Activated CD8-positive, alpha-beta memory T cell treated with anti-CD3 and anti-CD28 coated beads, Interleukin-2, amount 50 U/mL, for 1 hour (primary cell): Measurements from ENCODE around the gene KIF26B.
"Not testable (repeated sequence)": the region's sequence is repeated elsewhere in the genome, so short reads cannot be mapped to it uniquely, and the experiment has no call there.

Experiments used
- DNase-seq: peaks from one replicate; pipeline ENCODE4 v3.0.0-alpha.2; 2020; ENCODE audit errors: extremely low read depth

The KIF26B gene

DNA sequence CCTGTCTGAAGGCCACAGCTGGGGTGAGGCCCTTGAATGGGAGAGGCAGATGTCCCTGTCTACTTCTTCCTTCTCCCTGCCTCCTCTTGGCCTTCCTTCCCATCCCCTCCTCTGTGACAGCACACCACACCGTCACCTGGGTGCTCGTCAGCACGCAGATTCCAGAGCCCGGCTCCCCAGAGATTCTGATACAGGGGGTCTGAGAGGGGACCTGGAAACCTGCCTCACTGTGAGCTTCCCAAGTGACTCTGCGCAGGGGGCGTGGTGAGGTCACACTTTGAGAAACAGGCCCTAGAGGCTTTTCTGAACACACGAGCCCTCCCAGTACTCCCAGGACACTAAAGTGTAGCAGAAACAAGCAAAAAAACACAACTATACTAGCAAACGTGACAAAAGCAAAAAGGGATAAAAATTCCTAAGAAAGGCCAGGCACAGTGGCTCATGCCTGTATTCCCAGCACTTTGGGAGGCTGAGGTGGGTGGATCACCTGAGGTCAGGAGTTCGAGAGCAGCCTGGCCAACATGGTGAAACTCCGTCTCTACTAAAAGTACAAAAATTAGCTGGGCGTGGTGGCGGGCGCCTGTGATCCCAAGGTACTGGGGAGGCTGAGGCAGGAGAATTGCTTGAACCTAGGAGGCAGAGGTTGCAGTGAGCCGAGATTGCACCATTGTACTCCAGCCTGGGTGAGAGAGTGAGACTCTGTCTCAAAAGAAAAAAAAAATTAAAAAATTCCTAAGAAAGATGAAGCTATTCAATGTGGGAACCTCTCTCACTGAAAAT, 201.3 kb downstream of the KIF26B start:
- DNase-seq = not testable (repeated sequence)

DNA sequence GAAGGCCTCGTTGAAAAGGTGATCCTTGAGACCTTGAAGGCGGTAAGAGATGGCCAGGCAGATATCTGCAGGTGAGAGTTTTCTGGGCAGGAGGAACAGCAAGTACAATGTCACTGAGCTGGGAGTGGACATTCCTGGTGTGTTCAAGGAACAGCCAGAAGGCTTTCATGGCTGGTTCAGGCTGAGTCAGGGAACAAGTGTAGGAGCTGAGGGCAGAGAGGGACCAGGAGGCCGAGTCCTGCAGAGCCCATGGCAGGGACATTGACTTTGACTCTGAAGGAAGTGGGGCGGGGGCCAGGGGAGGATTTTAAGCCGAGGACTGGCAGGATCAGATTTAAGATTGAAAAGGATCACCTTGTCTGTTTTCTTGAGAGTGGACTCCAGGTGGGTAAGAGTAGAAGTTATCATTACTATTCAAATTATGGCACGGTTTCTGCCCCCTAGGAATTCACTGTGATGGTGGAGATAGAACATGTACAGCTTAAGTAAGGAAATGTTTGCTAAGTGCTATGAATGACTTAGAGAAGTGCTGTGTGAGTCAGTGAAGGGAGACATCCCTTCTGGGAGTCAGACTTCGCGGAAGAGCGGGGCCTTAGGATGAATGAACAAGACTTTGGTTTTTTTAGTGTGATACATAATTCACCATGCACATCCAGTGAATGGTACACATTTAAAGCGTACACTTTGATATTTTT, 202.3 kb downstream of the KIF26B start:
- DNase-seq = no peak

DNA sequence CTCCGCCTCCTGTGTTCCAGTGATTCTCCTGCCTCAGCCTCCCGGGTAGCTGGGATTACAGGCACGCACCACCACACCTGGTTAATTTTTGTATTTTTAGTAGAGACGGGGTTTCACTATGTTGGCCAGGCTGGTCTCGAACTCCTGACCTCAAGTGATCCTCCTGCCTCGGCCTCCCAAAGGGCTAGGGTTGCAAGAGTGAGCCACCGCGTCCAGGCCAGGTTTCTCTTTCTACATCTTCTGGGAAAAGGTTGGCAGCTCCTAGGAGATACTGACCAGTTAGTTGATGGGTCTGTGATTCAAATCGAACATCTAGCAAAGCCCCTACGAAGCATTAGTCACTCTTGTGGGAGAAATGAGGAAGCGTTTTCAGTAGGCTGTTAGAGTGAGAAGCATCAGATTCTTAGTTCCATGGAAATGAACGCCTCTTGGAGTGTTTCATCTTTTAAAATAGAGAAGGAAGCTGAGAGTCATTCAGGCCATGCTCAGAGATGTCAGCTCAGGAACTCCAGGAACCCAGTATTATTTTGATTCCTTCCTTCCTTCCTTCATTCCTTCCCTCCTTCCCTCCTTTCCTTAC, 204.4 kb downstream of the KIF26B start:
- not testable (repeated sequence) for DNase-seq

DNA sequence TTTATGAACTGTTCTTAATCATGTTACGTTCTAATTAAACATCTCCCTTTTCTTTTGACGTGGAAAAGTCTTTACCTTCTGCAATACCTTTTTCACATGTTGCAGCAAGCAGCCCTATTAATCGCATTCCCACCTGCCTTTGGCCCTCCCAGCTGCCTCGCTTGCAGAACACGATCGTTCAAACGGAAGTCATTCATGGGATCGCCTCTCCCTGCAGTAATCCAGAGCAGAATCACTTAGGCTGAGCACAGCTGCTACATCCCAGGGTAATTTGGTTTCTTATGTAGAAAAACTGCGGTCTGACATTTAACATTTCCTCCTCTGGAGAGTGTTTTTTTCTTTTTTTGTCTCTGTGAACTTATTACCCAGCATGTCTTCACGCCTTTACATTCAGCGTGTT, 206.3 kb downstream of the KIF26B start:
- no peak for DNase-seq

DNA sequence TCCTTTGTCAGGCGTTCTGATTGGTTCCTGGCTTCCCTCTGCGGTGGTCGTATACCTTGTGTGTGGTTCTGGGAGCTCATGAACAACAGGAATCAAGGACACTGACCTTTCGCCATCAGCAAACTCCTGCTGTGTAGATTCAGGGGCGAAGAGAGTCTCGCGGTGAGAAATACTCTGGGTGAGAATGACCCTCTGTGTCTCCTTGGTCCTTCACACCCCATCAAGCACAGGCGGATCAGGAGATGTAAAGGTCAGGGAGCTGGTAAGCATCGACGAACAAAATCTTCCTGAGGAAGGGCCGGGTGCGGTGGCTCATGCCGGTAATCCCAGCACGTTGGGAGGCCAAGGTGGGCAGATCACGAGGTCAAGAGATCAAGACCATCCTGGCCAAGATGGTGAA, 207.2 kb downstream of the KIF26B start:
- DNase-seq = no peak

DNA sequence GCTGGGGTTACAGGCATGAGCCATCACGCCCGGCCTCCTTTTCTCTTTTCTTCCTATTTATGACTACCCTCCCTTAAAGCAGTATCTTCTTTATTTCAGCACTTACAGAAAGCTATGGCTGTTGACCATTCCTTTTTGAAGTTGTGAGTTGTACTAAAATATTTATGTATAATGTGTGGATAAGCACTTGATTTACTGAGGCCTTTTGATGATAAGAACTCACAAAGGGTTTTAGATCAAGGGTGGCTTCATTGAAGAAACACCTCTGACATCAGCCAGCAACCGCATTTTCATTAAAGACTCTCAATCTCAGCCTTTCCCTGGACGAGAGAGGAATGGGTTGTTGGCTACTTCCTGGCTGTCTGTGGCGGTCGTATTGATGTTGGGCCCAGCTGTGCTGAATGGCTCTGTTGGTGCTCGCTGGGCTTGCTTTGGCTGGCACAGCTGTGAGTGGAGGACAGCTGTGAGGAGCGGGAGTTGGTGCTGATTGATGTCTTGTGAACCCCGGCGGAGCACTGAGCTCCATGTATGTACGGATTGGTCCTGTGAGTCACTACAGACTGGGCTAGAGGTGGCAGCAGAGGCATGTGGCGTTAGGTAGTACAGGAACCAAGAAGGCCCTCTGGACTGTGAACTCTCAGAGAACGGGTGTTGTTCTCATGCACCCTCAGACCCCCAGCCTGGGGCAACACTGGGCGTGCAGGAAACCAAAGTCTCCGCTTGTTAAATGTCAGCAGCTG, 208.8 kb downstream of the KIF26B start:
- DNase-seq = no peak

DNA sequence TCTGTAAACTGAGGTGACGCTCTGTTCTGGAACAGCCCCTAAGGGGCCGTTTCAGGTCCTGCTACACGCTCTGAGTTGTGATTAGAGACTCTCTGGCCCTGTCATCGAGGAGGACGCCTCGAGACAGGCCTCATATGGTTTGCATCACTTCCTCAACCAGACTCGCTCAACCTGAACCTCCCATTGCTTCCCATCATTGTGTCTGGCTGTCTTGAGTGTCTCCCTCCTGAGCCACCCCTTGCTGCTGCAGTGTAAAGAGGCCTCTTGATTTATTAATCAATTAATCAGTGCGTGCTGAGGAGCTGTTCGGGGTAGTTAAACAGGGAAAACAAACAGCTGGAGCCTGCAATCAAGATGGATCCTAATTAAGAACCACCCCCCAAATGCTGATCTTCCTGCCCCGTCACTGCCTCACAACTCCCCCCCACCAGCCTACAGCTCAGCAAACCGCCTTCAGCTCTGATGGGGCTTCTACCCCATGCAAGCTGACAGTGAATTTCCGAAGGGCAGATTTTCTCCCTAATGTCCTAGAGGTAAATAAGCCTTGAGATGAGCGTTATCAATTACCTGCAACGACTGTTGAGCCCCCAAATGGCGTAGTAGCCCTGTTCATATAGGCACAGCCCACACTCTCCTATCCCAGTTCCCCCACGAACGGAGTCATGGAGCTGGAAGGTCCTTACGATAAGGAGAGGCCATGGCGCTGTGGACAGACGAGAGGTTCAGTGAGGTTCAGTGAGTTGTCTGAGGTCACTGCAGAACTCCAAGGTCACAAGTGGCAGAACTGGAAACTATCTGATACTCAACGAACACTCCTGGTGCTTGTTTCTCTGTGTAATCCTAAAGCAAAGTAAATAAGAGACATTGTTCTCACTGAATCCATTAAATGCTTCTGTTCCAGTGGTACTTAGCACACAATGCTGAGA, 210.6 kb downstream of the KIF26B start:
- DNase-seq = no peak

DNA sequence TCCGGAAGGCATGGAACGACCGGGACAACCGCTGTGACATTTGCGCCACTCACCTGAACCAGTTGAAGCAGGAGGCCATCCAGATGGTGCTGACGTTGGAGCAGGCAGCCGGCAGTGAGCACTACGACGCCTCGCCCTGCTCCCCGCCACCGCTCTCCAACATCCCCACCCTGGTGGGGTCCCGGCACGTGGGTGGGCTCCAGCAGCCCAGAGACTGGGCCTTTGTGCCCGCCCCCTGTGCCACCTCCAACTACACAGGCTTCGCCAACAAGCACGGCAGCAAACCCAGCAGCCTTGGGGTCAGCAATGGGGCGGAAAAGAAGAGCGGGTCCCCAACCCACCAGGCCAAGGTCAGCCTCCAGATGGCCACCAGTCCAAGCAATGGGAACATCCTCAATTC, 212.1 kb downstream of the KIF26B start:
- no peak for DNase-seq

DNA sequence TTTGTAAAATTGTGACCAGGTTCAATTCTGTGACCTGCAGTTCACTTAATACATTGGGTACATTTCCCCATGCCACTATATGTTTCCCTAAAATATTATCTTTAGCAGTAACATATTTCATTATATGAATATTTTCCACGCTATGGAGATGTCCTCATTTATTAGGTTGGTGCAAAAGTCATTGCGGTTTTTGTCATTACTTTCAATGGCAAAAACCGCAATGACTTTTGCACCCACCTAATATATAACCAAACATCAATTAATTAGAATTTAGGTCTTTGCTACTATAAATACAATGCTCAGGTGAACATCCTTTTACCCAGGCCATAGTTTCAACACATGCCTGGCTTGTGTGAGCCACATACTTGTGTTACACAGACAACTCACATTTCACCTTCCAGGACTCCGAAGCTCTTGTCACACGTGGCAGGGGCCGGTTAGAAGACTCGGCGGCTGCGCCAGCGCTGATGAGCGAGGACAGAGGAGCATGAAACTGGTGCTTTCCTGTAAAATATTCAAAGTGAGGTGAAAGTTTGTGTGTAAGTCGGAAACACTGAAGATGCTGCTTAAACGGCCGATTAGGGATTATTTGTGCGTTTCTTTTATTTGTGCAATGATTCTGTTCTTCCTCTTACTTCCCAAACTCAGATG, 215.5 kb downstream of the KIF26B start:
- no peak for DNase-seq

DNA sequence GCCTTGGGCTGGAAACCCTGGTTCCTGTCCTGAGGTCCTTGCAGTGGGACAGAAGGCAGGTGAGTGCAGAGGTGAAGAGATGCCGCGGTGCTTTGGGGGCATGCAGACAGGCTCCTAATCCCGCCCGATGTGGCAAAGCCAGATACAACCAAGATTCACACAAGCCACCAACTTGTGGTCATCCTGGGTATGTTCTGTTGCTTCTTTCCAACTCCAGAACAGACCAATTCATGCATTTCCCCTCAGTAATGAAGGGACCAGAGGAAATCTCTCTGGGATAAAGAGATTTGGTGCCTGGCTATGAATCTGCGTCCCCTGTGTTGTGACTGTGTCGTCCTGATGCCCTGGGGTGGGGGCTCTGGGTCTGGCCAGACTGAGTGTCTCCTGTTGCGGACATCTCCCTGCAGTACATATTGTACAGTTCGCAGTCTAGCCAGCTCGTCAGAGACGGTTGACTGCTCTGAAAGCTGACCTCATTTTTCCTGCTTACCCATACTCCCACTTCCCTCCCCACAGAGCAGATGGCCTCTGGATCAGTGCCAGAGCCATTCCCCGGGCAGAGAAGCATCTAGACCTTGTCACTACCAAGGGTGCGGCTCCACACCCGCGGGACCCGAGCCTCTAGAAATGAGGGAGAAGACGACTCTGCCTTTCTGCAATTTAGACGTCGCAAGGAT, 216.3 kb downstream of the KIF26B start:
- no peak for DNase-seq

DNA sequence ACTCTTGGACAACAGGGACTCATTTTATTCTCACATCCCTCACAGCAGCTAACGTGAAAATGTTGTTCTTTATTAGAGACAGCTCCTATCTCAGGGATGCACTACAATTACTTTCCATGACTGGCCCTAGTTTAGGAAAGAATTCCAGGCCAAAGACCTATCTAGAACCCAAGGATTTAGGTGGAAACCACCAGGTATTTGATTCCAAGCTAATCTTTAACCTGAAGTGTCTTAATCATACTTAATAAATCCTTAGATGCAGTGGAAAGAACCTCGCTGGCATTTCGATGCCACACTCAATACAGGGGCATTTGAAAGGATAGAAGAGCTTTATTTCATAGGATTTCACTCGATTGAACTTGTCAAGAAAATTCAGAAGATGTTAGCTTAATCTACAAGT, 218.3 kb downstream of the KIF26B start:
- DNase-seq = no peak

DNA sequence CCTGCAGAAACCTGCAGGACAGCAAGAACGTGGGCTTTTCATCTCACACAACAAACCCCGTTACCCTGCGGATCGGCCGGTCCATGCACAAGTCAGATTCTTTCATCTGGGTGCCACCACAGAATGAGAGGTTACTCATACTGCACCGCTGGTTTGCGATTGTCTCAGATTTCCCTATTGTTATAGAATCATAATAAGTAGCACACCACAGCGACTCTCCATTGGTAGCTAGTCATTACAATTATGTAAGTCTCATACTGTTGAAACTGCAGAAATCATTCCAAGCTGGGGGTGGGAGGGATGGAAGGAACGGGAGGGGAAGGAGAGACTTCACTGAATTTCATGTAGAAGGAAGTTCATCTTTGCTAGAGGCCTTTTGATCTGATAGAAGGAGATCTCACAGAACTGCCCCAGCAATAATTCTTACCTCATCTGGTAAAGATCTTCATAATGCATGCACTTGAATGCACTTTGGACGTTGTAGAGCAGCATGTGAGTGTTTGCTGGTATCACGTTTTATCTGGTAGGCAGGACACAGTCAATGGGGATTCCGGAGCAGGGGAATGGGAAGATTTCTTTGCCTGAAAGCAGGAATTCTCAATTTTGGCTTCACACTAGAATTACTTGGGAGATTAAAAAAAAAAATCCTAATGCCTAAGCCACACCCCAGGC, 221.1 kb downstream of the KIF26B start:
- DNase-seq = no peak

DNA sequence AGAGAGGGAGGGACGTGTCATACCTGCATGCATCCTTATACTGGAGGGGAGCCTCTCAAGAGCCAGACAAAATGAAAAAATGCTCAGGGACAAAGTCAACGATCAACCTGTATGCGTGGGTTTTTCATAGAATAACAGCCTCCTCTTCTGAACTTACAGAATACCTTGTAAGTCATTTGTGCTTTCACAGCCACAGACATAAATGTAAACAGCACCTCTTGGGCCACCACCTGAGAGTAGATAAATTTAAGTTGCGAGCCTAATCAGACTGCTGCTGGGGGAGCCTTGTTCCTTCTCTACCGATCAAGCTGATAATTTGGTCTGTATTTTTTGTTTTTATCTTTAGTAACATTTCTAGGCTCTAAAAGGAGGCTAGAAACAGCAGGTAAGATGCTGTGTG, 223.1 kb downstream of the KIF26B start:
- DNase-seq = no peak

DNA sequence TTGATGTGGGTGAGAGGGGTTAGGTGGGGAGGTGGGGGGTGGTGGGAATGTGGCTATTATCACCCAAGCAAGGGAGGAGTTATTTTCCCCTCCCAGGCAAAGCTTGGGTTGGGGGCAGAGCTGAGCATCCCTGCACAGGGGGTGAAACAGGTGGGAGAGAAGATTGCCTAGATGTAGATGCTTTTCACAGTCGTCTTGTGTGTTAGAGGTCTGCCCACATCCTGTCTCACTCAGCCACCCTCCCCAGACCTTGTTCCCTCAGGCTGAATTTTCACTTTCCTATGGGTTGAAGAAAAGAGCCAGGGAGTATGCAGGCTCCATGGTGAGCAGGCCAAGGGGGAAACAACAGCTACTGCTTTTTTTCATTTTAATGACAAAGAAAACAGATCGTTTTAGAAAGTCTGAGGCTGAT, 223.5 kb downstream of the KIF26B start:
- no peak for DNase-seq

DNA sequence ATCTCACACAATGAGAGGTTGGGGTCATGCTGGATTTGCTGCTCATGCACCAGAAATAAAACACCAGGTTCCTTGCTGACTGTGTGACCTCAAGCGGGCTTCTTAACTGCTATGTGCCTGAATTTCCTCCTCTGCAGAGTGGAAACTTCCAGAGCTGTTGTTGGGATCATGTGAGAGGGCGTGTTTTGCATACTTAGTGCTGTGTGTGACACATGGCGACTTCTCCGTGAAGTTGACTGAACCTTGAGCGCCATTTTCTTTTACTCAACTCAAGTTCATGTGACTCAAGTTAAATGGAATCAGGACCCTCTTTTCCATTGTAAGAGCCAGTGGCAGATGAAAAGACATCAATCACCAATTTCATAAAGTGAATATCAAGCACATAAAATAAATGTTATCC, 224.0 kb downstream of the KIF26B start:
- DNase-seq = no peak

DNA sequence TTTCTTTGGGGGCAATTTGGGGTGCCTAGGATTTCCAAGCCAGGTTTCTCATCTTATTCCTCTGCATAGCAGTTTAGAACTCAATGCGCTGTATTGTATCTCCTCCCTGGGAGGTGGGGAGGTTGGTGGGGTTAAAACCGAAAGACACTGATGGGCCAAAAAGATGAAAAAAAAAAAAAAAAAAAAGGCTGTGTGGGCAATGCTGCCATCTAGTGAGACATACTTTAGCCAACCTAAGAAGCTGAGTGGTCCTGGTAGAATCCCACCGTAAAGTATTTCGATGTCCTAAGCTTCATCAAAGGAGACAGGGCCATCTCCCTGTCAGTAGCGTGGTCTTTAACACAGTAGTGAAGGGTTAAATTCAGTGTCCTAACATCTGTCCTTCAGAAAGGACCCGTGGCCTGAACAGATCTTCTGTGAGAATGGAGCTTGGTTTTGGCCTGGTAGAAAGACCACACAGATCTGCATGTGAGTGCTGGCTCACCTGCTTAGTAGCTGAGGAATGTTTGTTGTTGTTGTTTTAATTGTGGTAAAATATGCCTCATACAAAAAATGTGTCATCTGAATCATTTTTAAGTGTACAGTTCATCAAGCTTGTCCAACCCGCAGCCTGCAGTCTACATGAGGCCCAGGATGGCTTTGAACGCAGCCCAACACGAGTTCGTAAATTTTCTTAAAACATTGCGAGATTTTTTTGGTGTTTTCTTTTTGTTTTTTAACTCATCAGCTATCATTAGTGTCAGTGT, 226.2 kb downstream of the KIF26B start:
- DNase-seq = no peak

DNA sequence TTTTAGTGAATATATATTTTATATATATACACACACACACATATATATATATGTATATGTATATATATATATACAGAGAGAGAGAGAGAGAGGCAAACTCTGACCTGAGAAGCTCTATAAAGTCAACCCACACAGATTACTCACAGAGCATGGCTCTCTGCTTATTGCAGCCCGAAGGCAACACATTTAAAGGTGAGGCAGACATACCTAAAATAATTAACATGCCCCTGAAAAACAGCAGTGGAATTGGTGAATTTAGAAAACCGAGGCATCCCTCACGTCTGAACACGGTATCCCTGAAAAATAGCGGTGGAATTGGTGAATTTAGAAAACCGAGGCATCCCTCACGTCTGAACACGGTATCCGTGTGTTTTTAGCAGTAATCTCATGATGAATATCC, 228.2 kb downstream of the KIF26B start:
- no peak for DNase-seq

DNA sequence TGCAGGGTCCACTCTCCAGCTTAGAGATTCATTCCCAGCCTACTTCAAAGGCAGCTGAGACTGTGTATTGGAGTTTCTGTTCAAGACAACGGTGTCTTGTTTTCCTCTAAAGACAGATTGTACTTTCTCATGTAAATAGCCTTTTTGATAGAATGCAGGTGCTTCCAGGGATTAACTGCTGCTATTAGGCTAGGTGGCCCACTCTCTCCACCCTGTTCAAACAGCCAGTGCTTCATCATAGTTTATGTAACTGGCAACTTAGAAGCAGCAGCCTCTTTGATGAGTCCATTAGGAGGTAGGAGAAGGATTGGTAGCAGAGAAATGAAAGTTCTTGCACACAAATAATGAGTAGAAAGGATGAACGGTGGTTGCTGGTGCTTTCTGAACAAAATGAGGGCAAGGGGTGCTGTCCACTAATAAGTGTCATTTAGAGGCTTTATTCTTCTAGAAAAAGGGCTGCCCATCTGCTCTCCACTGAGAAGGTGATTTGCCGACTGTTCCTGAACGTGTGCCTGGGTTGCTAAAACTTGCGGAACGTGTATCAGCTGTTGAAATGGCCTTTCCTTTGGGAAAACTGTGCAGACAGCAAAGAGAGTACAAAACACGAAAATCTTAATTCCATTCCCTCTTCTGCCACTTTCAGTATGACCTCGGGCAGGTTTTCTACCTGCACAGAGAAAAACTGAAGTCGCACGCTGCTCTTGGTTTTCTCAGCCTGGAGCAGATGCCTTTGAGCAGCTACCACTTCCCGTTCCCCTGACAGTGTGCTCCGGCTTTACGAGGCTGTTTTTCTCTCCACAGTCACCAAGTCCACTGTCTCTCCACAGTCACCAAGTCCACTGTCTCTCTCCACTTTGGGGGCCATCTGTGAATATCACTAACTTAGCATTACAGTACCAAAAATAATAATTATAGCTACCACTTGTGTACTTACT, 228.9 kb downstream of the KIF26B start:
- DNase-seq = no peak
